Activated CD4-positive, CD25-positive, alpha-beta regulatory T cell (primary cell): Measurements from ENCODE around the gene MLYCD.
A peak's percentile ranks its signal among the peaks of the same experiment; 100 is the strongest.
"Not testable (repeated sequence)": the region's sequence is repeated elsewhere in the genome, so short reads cannot be mapped to it uniquely, and the experiment has no call there.

Source experiments
- DNase-seq, 4 experiments: peaks; one replicate each; lab custom pipeline; 2025; lab: John Stamatoyannopoulos, UW

The MLYCD gene

GRCh38 chr16:83940630-83941378 is 41.9 kb downstream of the MLYCD start:
- DNase-seq = no peak

GRCh38 chr16:83941546-83941945 is 42.6 kb downstream of the MLYCD start:
- DNase-seq = not testable (repeated sequence)

DNA sequence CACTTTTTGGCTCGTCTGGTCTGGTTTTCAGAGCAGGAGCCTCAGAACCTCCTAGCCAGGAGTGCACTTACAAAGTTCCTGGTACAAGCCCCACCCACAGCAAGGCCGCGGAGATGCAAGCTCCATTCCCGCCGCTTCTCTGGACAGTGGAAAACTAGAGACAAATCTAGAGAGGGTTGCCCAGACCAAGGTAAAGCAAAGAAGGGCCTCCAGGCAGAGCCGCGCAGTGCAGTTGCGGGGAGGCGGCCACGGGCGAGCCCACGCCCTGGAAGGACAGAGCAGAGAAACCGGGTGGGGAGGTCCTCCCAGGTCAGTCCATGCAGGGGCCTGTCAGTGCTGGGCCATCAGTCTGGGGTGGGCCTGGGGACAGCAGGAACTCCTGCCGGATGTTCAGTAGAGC is 43.2 kb downstream of the MLYCD start:
- no peak for DNase-seq

- no peak for DNase-seq
These were observed 44.0 kb downstream of the MLYCD start for GRCh38 chr16:83942815-83943515.

GRCh38 chr16:83943516-83944050 is 44.7 kb downstream of the MLYCD start:
- DNase-seq = no peak

GRCh38 chr16:83945587-83945986 is 46.7 kb downstream of the MLYCD start:
- DNase-seq = no peak

DNA sequence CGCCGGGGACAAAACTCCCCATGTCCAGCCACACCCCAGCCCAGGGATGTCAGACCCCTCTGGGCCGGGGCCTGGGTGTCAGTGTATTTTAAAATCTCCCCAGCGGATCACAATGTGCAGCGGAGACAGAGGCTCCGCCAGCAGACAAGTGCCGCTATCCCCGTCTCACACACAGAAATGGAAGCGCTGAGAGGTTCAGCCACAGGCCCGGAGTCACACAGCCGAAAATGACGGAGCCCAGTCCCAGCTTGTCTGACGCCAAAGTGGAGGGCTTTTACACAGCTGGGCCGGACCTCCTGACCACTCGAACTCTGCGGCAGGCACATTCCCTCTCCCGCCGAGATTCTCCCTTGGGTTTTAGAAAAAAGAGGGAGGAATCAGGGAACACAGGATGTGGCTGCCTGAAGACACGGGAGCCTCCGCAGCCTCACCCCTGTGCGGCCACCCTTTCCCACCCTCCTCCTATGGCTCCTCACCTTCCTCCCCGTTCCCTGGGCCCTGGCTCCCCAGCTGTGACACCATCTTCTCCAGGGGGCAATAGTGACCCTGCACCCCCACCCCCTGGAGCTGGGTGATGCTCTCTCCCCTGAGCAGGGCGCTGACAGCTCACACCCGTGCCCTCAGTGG is 47.4 kb downstream of the MLYCD start:
- DNase-seq = no peak

DNA sequence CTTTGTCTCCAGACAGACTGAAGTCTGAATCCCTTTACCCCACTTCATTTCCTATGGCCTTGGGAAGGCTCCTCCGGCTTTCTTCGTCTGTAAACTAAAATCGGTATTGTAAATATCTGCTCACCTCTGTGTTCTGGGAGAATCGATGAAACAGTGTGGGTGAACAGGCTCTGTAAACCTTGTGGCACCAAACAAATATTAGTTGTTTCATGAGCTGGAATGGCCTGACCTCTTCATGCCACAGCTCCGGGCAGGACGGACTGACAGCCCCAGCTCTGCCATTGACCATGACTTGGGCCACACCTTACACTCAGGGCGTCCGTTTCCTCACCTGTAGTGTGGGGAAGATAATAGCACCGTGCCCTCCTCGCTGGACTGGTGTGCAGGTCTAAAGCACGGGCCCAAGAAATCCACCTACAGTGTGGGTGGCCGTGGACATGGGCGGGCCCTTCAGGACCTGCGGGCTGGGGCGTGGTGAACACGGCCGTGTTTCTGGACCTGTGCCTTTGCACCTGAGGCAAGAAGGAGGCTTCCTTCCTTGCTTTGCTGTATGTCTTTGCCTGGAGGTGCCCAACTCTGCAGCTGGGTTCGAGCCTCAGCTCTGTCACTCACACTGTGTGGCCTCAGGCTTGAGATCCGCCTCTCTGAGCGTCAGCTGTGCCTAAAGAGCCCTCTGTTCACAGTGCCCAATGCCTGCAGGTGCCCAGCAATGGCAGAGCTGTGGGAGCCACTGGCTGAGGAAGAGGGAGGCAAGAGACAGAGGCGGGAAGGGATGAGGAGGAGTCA is 48.1 kb downstream of the MLYCD start:
- DNase-seq = no peak

GRCh38 chr16:83947642-83948234 is 48.8 kb downstream of the MLYCD start:
- no peak for DNase-seq

- DNase-seq = no peak
These were observed 50.2 kb downstream of the MLYCD start for GRCh38 chr16:83948914-83949723.

- DNase-seq = no peak
These were observed 50.7 kb downstream of the MLYCD start for GRCh38 chr16:83949724-83950001.

DNA sequence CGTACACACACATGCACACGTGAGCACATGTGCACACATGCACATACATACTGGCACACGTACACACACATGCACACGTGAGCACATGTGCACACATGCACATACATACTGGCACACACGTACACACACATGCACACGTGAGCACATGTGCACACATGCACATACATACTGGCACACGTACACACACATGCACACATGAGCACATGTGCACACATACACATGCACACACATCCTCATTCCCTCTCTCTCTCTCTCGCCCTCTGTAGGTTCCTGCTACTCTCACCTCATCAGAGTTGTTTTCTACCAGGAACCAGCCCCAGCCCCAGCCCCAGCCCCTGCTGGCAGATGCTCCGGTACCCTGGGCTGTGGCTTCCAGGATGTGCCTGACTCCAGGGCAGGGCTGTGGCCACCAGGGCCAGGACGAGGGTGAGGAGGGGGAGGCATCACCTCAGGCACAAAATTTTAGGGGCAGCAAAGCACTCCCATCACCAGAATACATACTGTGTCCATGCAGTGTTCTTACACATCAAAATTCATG is 52.0 kb downstream of the MLYCD start:
- DNase-seq = not testable (repeated sequence)

DNA sequence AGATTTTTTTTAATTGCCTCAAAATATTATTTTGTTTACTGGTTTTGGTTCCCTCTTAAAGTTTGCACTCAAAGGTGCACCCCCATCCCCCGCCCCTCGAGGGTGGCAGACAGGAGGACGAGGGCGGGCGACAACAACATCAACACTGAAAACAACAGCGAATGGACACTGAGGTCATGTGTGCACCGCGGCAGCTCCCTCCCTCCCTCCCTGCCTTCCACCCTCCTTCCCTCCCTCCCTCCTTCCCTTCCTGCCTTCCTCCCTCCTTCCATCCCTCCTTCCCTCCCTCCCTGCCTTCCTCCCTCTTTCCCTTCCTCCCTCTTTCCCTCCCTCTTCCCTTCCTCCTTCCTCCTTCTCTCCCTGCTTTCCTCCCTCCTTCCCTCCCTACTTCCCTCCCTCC is 52.6 kb downstream of the MLYCD start:
- DNase-seq = no peak

GRCh38 chr16:83952587-83952939 is 53.6 kb downstream of the MLYCD start:
- no peak for DNase-seq

DNA sequence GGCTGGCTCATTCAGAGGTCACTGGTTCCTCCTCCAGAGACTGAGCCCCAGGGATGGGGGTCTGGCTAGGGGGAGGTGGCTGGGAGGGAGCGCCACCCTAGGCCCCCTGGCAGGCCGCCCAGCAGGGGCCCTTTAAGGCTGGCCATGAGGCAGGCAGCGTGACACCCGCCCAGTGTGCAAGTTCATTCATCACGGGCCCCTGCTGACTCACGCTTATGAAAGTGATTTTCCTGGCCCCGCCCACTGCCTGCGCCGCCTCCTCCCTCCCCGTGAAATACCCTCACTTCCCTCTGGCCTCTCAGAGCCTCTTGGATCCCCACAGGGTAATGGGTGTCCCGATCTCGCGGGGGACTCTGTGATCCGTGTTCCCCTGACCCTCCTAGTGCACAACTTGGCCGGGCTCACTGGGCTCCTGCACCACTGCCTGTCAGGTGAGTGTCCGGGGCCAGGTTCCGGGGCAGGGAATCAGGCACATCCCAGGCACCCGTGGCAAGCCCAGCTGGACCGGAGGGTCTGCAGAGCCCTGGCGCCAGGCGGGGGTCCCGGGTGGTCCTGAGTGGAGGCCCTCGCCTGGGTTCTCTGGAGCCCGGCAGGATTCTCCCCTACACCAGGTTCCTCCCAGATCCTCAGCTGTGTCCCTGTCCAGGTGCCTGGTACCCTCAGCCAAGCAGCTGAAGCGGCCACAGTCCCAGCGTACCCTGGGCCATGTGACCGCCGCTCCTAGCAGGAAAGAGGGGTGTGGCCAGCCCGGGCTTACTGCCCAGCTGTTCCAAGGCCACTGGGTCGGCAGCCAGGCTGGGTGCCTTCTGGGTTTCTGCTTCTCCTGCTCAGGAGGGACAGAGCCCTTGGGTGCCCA is 54.3 kb downstream of the MLYCD start, which contains the start of gene OSGIN1:
Gene OSGIN1, plus strand, starts transcription at position 301 of the 856 bp plus-strand sequence. CDS start 4,432 bp downstream, outside the sequence.
- DNase-seq = peak; percentile 14 to 65 (median 38)

DNA sequence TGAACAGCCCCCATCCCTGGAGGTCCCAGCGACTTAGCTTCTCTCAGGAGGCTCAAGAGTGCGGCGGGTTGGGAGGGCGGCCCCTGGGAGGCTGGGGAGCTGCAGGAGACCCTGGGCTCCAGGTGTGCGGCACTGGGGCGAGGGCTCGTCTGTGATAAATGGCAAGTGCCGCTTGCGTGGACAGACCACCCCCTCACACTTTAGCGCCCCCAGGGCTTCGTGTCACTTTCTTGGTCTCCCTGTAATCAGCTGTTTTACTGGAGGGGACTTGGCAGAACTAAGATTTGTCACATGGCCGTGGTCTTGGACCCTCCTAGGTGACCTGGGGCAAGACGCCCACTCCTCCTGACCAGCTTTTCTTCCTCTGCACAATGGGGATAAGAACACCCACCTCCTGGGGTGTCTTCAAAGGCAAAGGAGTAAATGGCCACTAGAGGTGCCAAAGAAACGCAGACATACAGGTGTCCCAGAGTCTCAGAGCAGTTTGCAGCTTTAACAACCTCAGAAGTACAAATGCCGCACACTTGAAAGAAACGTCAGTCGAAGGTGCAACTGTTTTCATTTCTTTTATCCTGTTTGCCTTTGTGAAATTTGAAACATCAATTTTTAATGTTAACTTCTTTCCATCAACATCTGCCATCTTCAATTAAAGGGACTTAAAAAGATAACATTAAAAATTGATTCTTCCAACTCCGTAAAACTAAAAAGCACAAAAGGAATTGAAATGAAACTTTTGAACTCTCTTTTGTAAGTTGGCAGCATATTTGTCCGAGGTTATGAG is 55.1 kb downstream of the MLYCD start:
- no peak for DNase-seq

- no peak for DNase-seq
These were observed 55.7 kb downstream of the MLYCD start for GRCh38 chr16:83954577-83955016.

DNA sequence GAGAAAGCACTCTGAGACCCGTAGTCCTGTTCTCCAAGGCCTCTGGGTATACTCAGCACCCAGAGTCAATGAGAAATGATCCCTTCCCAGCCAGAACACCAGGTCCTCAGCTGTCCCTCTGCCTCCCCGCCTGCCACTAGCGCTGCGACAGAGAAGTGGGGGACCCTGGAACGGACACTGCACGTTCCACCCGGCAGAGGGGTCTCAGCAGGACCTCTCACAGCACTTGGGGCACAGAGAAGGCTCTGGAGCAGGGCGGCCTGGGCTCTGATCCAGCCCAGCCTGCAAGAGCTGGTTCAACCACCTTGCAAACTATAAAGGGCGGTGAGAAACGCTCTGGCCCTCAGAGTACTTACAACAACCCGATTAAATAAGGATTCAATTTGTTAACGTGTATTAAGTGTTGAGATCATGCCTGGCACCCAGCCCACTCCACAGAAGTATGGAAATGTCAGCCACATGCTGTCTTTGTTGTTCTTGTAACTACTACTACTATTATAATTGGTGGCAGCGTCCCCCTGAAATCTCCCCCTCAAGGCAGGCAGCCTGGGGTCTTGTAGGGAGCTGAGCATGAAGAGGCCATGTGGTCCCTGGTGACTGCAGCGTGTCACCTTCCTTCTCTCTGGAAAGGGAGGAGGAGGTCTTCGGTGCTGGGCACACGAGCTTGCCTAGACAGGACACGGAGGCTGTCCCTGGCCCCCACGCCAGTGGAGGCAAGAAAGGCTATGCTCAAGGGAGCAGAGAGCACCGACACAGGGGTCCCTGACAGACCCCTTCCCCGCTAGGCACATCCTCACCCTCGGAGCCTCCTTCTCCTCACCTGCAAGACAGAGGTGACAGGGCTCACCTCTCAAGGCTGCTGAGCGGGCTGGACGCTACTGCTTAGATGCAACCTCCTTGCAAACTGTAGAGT is 56.6 kb downstream of the MLYCD start:
- DNase-seq = no peak
